RCC 7860 (cell line): Measurements from ENCODE around the gene SELENON.

Source experiments
- DNase-seq: peaks from one replicate; pipeline ENCODE4 v3.0.0-alpha.2; 2015; ENCODE audit warnings: low spot score
- FAIRE-seq: peaks from 2 replicates; lab custom pipeline; 2012; peaks lifted over from hg19 to GRCh38; lab: Jason Lieb, UNC

SELENON gene

GRCh38 chr1:25769625-25770383 is 30.2 kb upstream of the SELENON start:
- FAIRE-seq (no peak), DNase-seq (no peak)

GRCh38 chr1:25770541-25771220 is 29.3 kb upstream of the SELENON start:
- no peak for DNase-seq
- FAIRE-seq, result no peak

GRCh38 chr1:25771221-25772114 is 28.5 kb upstream of the SELENON start:
- DNase-seq (peak; percentile 73), FAIRE-seq (peak; percentile 47)

DNA sequence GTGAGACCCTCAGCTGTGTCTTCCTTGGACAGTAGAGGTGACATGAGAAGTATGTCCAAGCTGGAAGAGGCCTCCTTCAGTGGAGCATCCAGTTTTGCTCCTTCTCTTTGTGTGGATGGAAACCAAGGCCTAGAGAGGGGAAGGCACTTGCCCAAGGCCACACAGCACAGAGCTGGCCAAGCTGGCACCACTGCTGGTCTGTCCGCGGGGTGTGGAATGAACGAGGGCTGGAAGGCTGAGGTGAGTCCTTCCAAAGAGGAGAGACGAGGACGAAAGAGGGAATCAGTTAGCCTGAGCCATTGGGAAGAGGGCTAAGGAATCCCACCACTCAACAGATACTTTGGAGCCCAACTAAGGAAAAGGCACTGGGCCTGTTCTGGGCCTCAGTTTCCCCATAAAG is 27.8 kb upstream of the SELENON start:
- DNase-seq (no peak), FAIRE-seq (no peak)

- DNase-seq, result no peak
- FAIRE-seq, result no peak
Observed at GRCh38 chr1:25772692-25773245, 27.2 kb upstream of the SELENON start.

DNA sequence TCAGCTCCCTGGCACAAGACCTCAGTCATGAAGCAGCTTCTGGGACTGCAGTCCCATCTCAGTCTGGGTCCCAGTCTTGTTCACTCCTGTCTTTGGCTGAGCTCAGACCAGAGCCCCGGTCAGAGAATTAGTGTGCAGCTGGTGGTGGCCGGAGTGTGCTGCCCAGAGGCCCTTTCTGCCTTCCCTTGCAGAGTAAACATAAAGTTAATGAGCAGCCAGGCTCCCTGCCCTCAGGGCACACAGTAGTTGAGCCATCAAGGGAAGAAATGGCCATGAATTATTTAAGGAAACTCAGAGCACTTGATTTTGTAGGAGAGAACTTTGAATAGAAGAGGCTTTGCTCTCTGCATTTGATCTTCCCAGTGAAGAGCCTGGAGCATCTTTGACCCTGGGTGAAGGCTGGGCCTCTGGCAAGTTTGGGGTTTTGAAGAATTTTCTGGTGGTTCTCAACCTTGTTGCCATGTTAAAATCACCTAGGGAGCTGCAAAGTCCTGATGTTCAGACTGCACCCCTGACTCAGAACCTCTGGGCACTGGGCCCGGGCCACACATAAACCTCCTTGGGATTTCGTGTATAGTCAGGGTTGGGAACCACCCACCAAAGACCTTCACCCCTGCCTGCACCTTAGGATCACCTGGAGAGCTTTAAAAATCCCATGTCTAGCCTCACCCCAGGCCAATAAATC is 26.4 kb upstream of the SELENON start:
- peak; percentile 58 for DNase-seq
- FAIRE-seq, result peak; percentile 83

GRCh38 chr1:25774206-25774803 is 25.7 kb upstream of the SELENON start:
- no peak for FAIRE-seq
- no peak for DNase-seq

DNA sequence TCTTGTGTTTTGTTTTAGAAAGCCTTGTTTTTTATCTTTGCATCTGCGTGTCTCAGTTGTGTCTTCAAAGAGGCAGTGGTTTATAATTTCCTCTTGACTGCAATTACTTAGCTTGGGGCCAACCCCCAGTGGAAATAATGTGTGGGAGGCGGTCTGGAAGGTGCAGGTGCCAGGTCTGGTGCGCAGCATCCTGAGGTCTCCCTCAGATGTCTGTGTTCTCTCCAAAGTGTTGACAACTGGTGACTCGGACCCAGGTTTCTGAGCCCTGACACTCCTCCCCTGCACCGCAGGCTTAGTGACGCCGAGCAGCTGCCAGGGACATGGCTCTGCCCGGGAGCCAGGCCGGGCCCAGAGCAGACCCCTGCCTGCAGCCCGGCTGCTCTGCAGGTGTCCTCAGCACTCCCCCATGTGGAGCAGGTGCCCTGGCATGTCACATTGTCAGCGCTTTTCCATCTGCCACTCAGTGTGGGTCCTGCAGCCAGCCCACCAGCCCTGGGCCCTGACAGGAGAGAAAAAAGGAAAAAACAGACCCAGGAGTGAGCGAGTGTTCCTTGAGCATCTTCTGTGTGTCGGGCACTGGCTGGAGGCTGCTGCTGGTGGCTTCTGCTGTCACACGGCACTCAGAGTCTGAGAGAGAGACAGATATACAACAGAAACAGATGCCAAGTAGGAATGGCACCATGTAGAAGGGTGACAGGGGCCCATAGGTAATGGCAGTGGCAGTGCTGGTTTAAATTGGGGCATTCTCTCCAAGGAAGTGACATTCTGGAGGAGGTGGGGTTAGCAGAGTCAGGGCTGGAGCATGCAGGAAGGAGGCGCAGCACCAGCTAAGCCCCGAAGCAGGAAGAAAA is 24.8 kb upstream of the SELENON start:
- no peak for FAIRE-seq

GRCh38 chr1:25779388-25779787 is 20.6 kb upstream of the SELENON start:
- DNase-seq (no peak), FAIRE-seq (no peak)

More for the DNA sequence above, 24.8 kb upstream of the SELENON start:
- DNase-seq, result no peak

DNA sequence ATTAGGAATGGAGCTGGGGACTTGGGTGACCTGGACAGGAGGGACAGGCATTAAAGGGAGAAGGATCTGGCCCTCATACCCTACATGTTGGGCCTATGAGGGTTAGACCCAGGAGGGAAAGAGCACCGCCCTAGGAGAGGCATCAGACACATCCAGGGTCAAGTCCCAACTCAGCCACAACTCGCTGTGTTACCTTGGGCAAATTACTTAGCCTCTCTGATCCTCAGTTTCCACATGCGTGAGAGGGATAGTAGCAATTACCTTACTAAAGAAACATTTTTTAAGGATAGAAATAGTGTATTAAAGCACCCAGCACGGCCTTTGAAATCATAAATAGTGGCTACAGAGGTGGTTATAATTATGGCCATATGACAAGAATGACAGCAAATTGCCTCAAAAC is 20.1 kb upstream of the SELENON start:
- FAIRE-seq (no peak), DNase-seq (no peak)

DNA sequence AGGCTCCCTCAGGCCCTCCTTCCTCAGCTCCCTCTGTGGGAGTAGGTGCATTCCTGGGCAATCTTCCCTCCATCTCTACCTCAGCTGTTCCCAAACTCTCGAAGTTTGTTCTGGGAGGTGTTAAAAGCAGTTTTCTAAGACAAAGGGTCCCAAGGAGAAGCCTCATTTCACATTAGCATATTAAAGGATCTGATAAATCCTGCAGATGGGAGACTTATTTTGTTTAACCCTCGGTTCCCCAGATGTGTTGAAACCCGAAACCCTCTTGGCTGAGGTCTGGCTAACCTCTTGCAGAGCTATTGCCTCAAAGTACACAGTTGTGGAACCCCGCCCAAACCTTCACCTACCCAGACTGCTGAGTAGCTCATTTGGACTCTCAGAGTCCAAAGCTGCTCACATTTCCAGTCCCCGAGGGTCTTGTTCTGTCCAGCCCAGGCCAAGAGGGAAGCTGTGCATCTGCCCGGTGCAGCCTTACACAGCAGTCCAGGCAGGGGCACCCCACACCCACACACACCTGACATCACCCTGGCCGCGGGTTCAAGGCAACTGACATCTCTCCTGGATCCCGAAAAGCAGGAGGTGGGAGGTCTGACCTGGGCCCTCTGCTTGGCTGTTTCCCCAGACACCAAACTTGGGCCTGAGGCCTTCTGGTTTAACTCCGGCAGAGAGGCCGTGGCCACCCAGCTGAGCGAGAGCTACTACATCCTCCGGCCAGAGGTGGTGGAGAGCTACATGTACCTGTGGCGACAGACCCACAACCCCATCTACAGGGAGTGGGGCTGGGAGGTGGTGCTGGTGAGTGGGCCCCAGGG is 19.5 kb upstream of the SELENON start:
- DNase-seq (no peak), FAIRE-seq (no peak)

DNA sequence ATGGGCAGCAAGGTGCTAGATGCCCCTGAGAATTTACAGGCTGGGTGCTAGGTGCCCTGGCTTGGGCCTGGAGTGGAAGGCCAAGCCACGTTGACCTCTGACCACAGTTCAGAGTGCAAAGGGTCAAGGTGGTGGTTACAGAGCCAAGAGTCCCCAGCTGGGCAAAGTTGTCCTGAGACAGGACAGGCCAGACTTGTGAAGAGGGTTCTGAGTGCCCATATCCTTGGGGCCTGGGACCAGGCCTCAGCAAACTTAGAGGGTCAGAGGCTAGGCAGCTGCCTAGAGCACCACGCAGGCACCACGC is 18.9 kb upstream of the SELENON start:
- no peak for FAIRE-seq
- no peak for DNase-seq

- DNase-seq (no peak), FAIRE-seq (no peak)
Observed at GRCh38 chr1:25782608-25783201, 17.3 kb upstream of the SELENON start.

DNA sequence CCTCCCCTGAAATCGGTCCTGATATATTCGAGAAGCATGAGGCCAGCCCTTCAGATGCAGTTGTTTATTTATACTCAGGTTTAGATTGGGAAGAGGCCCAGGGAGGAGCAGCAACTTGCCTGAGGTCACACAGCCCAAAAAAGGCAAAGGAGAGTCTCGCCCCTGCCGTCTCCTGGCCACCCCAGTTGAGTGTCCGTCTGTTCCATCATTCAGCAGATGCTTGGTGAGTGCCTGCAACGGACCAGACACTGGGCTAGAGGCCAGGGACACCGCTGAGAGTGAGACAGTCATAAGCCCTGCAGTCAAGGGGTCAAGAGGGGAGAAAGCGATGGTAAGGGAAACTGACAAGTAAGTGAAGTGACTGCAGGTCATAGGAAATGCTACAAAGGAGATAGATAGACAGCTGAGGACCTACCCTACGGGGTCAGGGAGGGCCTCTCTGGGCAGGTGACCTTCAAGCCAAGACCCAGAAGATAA is 15.4 kb upstream of the SELENON start:
- DNase-seq (no peak), FAIRE-seq (no peak)

- no peak for FAIRE-seq
- no peak for DNase-seq
Observed at GRCh38 chr1:25785333-25786067, 14.5 kb upstream of the SELENON start.

DNA sequence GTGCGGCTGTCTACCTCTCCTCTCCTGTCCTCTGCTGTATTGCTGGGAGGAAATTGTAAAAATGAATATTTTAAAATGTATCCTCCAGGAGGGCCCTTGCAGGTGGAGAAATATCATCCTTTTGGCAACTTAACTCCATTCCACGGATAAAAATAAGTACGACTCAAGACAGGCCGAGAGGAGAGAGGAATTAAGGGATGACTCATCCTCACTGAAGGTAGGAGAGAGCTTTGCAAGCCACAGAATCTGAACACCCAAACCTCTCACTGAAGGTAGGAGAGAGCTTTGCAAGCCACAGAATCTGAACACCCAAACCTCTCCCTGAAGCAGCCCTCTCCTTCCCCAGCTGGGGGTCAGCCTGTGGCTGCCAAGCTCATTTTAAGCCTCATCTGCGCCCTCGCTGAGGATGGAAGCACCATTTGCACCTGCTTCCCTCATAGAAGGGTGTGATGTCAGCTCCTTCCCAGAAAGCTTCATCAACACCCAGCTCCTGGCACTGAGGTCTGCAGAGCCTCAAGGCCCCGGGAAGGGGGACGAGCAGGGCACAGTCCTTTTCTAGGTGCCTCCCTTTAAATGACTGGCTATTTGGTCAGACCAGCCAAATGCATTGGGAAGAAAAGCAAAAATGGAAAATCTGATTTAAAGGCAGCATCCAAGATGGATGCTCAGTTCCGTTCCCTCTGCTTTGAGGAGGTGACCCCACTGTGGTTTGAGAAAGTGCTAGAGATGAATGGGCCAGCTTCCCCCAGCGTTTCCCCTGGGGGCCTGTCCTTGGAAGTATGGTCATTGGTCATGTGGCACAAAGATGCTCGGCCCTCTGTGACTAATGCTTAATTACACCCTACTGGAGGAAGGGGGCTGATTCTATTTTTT is 12.9 kb upstream of the SELENON start:
- FAIRE-seq (no peak), DNase-seq (no peak)
